K562 (cell line): Measurements from ENCODE around the gene ZNF581. TPM values are rescaled to one million over a fixed set of nuclear protein-coding genes. Genes with fewer than 3 reads are reported as not detected.

Source experiments
- BDP1 ChIP-seq: IDR thresholded peaks from 3 replicates; pipeline ENCODE4 v1.6.1; 2011; ENCODE audit not compliant: insufficient read length, insufficient read depth
- BHLHE40 ChIP-seq: IDR thresholded peaks from 2 replicates; pipeline ENCODE4 v1.6.1; 2011; ENCODE audit warnings: low read length, improper control_type of control experiment
- BMI1 ChIP-seq: fragments of 150-350 bp; IDR thresholded peaks from 2 replicates; pipeline ENCODE4 v1.6.1; 2014; ENCODE audit warnings: low read length
- CBX5 ChIP-seq: IDR thresholded peaks from 2 replicates; pipeline ENCODE4 v1.6.1; 2014; ENCODE audit warnings: low read depth, borderline replicate concordance
- CHD2 ChIP-seq: IDR thresholded peaks from 2 replicates; pipeline ENCODE4 v1.6.1; 2011; ENCODE audit warnings: low read depth, low read length
- CTCFL ChIP-seq: IDR thresholded peaks from 2 replicates; pipeline ENCODE4 v1.6.1; 2011; ENCODE audit warnings: borderline replicate concordance, low read depth, mild to moderate bottlenecking, moderate library complexity, low read length; ENCODE audit not compliant: insufficient read depth, poor library complexity, severe bottlenecking
- ELF1 ChIP-seq: fragments of 200-800 bp; sonication (Bioruptor generic); IDR thresholded peaks from 2 replicates; pipeline ENCODE4 v1.6.1; 2016; ENCODE audit warnings: missing genetic modification characterization, missing compliant biosample characterization
- HDGF ChIP-seq: fragments of 450-650 bp; IDR thresholded peaks from 2 replicates; pipeline ENCODE4 v1.6.1; 2016
- HEY1 ChIP-seq: fragments of 250-450 bp; sonication (Bioruptor Pico); IDR thresholded peaks from 2 replicates; pipeline ENCODE4 v1.5.0; 2020; ENCODE audit warnings: mild to moderate bottlenecking, moderate library complexity, borderline replicate concordance
- MCM3 ChIP-seq: fragments of 450-650 bp; IDR thresholded peaks from 2 replicates; pipeline ENCODE4 v1.6.1; 2016
- NCOR1 ChIP-seq: fragments of 450-650 bp; IDR thresholded peaks from 2 replicates; pipeline ENCODE4 v1.6.1; 2016; ENCODE audit warnings: mild to moderate bottlenecking, moderate library complexity
- PHTF2 ChIP-seq: fragments of 250-450 bp; sonication (Bioruptor Pico); IDR thresholded peaks from 2 replicates; pipeline ENCODE4 v1.5.0; 2021; ENCODE audit warnings: mild to moderate bottlenecking
- SETDB1 ChIP-seq: IDR thresholded peaks from one replicate; pipeline ENCODE4 v1.6.1; 2012; ENCODE audit warnings: low read length, control low read depth, inconsistent platforms
- TCFL5 ChIP-seq: fragments of 250-450 bp; sonication (Bioruptor Pico); conservative IDR thresholded peaks from 2 replicates; pipeline ENCODE4 v1.6.1; 2021; ENCODE audit warnings: mild to moderate bottlenecking, moderate library complexity, matching md5 sums
- ZBTB34 ChIP-seq: fragments of 250-450 bp; sonication (Bioruptor Pico); IDR thresholded peaks from 2 replicates; pipeline ENCODE4 v1.8.0; 2021; ENCODE audit warnings: mild to moderate bottlenecking, moderate library complexity
- ZNF668 ChIP-seq: fragments of 250-450 bp; sonication (Bioruptor Pico); IDR thresholded peaks from 2 replicates; pipeline ENCODE4 v1.8.0; 2022; ENCODE audit warnings: mild to moderate bottlenecking, inconsistent platforms
- ZNF766 ChIP-seq: fragments of 200-800 bp; sonication (Bioruptor generic); conservative IDR thresholded peaks from 2 replicates; pipeline ENCODE4 v1.6.1; 2016; ENCODE audit warnings: missing genetic modification characterization, missing compliant biosample characterization
- polyA plus RNA-seq, 8 experiments: library from polyadenylated mRNA; depleted of rRNA in 4 of 8; stranded (reverse) in 5 of 8; unstranded in 3 of 8; fragments of >200 nt; fragmentation: Nextera tagmentation in 2 of 8; fragmentation: Illumina TruSeq in 1 of 8; extraction: Ambion mirVana in 2 of 8; extraction: Trizol in 1 of 8; gene quantifications; 2 replicates each; pipeline versions ENCODE4 v1.2.1 to v1.2.3, GENCODE V29; 2011 to 2014; ENCODE audit warnings: inconsistent platforms in 1 of 8, missing spikeins in 1 of 8
- total RNA-seq, 7 experiments: library from RNA; depleted of rRNA in 6 of 7; stranded (reverse); fragments of >200 nt in 6 of 7; fragmentation: Illumina TruSeq in 2 of 7; extraction: Trizol in 2 of 7; gene quantifications; 2 replicates each; pipeline versions ENCODE4 v1.2.1 to v1.2.3, GENCODE V29; 2011 to 2021; ENCODE audit warnings: low replicate concordance in 1 of 7
- TF ChIP-seq, protein P1 (sequence below): fragments of 450-650 bp; IDR thresholded peaks from 2 replicates; pipeline ENCODE4 v1.6.1; 2016; ENCODE audit warnings: antibody characterized with exemption
- TF ChIP-seq, protein P2 (sequence below), 2 experiments: fragments of 450-650 bp in 1 of 2; IDR thresholded peaks; 2 replicates each; pipeline ENCODE4 v1.6.1; 2011 to 2017; ENCODE audit warnings: low read depth in 2 of 2, antibody characterized with exemption in 1 of 2, borderline replicate concordance in 1 of 2, low read length in 1 of 2, mild to moderate bottlenecking in 1 of 2, mixed read lengths in 1 of 2; ENCODE audit not compliant: control insufficient read depth in 1 of 2
- TF ChIP-seq, protein P3 (sequence below): sonication (generic); IDR thresholded peaks from 2 replicates; pipeline ENCODE4 v1.6.1; 2016

Gene ZNF581
- total and polyA plus RNA-seq, 9 of the 15 experiments (the other 6 are each of a cell fraction or from before 2014, with no cell fraction given) = 2.4 to 39.4 (median 15.4) TPM

DNA sequence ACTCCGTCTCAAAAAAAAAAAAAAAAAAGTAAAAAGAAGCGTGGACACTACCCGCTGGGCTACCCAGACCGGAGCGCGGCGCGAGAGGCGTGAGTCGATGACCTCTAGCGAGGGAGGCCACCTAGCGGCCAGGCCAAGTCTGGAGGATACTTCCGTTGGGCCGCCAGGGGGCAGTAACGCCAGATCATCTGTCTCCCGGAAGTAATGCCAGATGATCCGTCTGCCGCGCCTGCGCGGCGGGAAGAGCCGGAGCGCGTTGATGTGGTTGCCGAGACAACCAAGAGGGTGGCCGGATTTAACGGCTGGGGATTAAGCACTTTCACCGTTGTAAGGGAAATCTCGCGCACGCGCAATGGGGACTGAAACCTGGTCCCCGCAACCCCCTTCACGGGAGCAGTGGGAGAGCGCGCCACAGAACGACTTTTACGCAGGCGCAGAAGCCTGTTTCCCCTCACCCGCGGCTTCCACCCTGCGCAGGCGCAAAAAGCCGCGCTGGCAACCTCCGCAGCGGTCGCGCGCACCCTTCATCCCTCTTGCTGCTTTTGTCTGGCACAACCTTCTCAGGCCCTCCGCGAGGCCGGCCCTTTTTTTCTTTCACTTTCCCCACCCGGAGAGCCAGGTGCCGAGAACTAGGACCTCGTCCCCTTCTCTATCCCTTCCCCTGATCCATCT is 10.3 kb downstream of the ZNF581 start (continued):
- TF ChIP-seq CTCFL (peak; percentile 100), ELF1 (tag) (peak; percentile 99), HEY1 (no peak), HDGF (no peak), BDP1 (no peak), CBX5 (0 out of 2 replicates have a peak, but pooled peaks have one; percentile 47), ZBTB34 (no peak), PHTF2 (no peak), ZNF766 (no peak; the same call in 1 of the 2 replicates), SETDB1 (no peak), NCOR1 (0 out of 2 replicates have a peak, but pooled peaks have one; percentile 30), MCM3 (no peak), ZNF668 (CRISPR knock-in tag) (no peak), TCFL5 (CRISPR knock-in tag) (no peak), BHLHE40 (peak; percentile 67), BMI1 (peak; percentile 93), CHD2 (peak; percentile 47; the same call in 1 of the 2 replicates)
- TF ChIP-seq, protein P1, sequence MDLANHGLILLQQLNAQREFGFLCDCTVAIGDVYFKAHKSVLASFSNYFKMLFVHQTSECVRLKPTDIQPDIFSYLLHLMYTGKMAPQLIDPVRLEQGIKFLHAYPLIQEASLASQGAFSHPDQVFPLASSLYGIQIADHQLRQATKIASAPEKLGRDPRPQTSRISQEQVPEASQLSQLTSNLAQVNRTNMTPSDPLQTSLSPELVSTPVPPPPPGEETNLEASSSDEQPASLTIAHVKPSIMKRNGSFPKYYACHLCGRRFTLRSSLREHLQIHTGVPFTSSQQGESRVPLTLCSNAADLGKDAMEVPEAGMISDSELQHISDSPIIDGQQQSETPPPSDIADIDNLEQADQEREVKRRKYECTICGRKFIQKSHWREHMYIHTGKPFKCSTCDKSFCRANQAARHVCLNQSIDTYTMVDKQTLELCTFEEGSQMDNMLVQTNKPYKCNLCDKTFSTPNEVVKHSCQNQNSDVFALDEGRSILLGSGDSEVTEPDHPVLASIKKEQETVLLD = peak; percentile 98
- TF ChIP-seq, protein P2, sequence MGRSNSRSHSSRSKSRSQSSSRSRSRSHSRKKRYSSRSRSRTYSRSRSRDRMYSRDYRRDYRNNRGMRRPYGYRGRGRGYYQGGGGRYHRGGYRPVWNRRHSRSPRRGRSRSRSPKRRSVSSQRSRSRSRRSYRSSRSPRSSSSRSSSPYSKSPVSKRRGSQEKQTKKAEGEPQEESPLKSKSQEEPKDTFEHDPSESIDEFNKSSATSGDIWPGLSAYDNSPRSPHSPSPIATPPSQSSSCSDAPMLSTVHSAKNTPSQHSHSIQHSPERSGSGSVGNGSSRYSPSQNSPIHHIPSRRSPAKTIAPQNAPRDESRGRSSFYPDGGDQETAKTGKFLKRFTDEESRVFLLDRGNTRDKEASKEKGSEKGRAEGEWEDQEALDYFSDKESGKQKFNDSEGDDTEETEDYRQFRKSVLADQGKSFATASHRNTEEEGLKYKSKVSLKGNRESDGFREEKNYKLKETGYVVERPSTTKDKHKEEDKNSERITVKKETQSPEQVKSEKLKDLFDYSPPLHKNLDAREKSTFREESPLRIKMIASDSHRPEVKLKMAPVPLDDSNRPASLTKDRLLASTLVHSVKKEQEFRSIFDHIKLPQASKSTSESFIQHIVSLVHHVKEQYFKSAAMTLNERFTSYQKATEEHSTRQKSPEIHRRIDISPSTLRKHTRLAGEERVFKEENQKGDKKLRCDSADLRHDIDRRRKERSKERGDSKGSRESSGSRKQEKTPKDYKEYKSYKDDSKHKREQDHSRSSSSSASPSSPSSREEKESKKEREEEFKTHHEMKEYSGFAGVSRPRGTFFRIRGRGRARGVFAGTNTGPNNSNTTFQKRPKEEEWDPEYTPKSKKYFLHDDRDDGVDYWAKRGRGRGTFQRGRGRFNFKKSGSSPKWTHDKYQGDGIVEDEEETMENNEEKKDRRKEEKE (IDR thresholded peaks at IDR 0.05; ENCODE audit: borderline replicate concordance in 1 of 2, control insufficient read depth in 1 of 2, low read depth in 2 of 2, low read length in 1 of 2) = 0 out of 4 replicates have a peak, but pooled peaks of 1 of the 2 experiments have one; percentile 40
- TF ChIP-seq, protein P3, sequence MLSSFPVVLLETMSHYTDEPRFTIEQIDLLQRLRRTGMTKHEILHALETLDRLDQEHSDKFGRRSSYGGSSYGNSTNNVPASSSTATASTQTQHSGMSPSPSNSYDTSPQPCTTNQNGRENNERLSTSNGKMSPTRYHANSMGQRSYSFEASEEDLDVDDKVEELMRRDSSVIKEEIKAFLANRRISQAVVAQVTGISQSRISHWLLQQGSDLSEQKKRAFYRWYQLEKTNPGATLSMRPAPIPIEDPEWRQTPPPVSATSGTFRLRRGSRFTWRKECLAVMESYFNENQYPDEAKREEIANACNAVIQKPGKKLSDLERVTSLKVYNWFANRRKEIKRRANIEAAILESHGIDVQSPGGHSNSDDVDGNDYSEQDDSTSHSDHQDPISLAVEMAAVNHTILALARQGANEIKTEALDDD = no peak
